Sigmoid colon (tissue), 4 donors: ENCODE results near the gene MUC5AC.

ENCODE experiments used
- CTCF ChIP-seq, 4 experiments: fragments of 450-650 bp in 3 of 4; fragments of 200-600 bp in 1 of 4; IDR thresholded peaks; one replicate each; pipeline ENCODE4 v1.5.1; 2016 to 2019; ENCODE audit warnings: antibody characterized with exemption in 4 of 4, mild to moderate bottlenecking in 3 of 4, moderate library complexity in 2 of 4
- EP300 ChIP-seq, 4 donors: sonication (generic); formaldehyde crosslinking; IDR thresholded peaks; one replicate each; pipeline ENCODE4 v1.6.1; 2017; ENCODE audit warnings: antibody characterized with exemption in 4 of 4
- POLR2A ChIP-seq, 2 donors: fragments of 450-650 bp; IDR thresholded peaks; one replicate each; pipeline ENCODE4 v1.6.1; 2016; ENCODE audit warnings: antibody characterized with exemption in 2 of 2, mild to moderate bottlenecking in 2 of 2, moderate library complexity in 2 of 2
- POLR2AphosphoS5 ChIP-seq, 4 donors: sonication (generic); formaldehyde crosslinking; IDR thresholded peaks; one replicate each; pipeline ENCODE4 v1.6.1; 2017; ENCODE audit warnings: antibody characterized with exemption in 4 of 4

- TF ChIP-seq CTCF (IDR thresholded peaks at IDR 0.05) = no peak
- TF ChIP-seq POLR2AphosphoS5 (IDR thresholded peaks at IDR 0.05) = no peak
- no peak for TF ChIP-seq POLR2A (IDR thresholded peaks at IDR 0.05)
- TF ChIP-seq EP300 (IDR thresholded peaks at IDR 0.05) = no peak
These were observed 69.3 kb downstream of the MUC5AC start for GRCh38 chr11:1226986-1227550.
